ENCODE measurements around the gene KMO. TPM values are rescaled to one million over a fixed set of nuclear protein-coding genes. Genes with fewer than 3 reads are reported as not detected.

KMO gene
- total and polyA plus RNA-seq, 2 of the 13 experiments (the other 11 are each of a cell fraction or from before 2014, with no cell fraction given) = 0.01 TPM; not detected in 1

DNA sequence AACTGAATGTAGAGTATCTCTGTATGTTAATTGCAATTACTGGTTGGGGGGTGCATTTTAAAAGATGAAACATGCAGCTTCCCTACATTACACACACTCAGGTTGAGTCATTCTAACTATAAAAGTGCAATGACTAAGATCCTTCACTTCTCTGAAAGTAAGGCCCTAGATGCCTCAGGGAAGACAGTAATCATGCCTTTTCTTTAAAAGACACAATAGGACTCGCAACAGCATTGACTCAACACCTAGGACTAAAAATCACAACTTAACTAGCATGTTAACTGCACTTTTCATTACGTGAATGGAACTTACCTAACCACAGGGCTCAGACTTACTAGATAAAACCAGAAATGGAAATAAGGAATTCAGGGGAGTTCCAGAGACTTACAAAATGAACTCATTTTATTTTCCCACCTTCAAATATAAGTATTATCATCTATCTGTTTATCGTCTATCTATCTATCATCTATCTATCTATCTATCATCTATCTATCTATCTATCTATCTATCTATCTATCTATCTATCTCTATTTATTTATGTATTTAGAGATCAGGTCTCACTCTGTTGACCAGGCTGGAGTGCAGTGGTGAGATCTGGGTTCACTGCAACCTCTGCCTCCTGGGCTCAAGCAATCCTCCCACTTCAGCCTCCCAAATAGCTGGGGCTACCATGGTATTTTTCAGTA lies 60.2 kb downstream of the KMO start:
- intact Hi-C loops (cut with micrococcal nuclease; ENCODE audit: unreplicated experiment) = no loop called here
- no peak for ATAC-seq
- Histone ChIP-seq H3K27me3 (ENCODE audit: control insufficient read depth in 1 of 2, insufficient read depth in 2 of 2, low read length in 2 of 2) (no peaks in the 10 kb centered on the region), H3K27ac (ENCODE audit: extremely low read length, insufficient read depth, low read length) (no peak overlapping the region), H4K20me1 (ENCODE audit: insufficient read depth, low read length) (no peaks in the 10 kb centered on the region), H3K9me3 (ENCODE audit: low read length) (no peaks in the 10 kb centered on the region), H3K4me3 (replicated peaks in 1 of 3; ENCODE audit: insufficient read depth in 1 of 3, low read depth in 2 of 3, low read length in 3 of 3) (no peak overlapping the region), H2AFZ (ENCODE audit: low read length) (no peak overlapping the region), H3K4me2 (ENCODE audit: low read depth, low read length) (no peak overlapping the region), H3K9ac (ENCODE audit: insufficient read depth, low read depth, low read length) (no peak overlapping the region), H3K36me3 (replicated peaks in 1 of 2; ENCODE audit: control insufficient read depth in 1 of 2, insufficient read depth in 2 of 2, low read length in 2 of 2) (no peaks in the 10 kb centered on the region; a peak in 2 of 5 replicates), H3K79me2 (ENCODE audit: insufficient read depth, low read length) (no peaks in the 10 kb centered on the region), H3K4me1 (ENCODE audit: insufficient read depth, low read length) (no peaks in the 10 kb centered on the region)
- no peak for FAIRE-seq
- no TSS peak for BruUV-seq (replicated peaks)
- ChIA-PET POLR2A (no interaction called here), CTCF (ENCODE audit: low intra/inter-chr PET ratio, low total read pairs) (no interaction called here)
- no peak for DNase-seq (ENCODE audit: low spot score)
- WGBS (ENCODE audit: low lambda C conversion rate) = 90% methylated on average over 3 of the region's 3 CpGs
- in situ Hi-C loops (cut with HindIII; ENCODE audit: extremely low pct_ligation_motif_present, low pct_unique_long_range_greater_than_20kb) = no loop called here
- no peak for TF ChIP-seq POGZ (CRISPR knock-in tag; IDR thresholded peaks at IDR 0.05)
- no peak for TF ChIP-seq ZKSCAN5 (CRISPR knock-in tag; IDR thresholded peaks at IDR 0.05)
- TF ChIP-seq ARID3A (IDR thresholded peaks at IDR 0.05; ENCODE audit: low read depth, low read length) = no peak
- TF ChIP-seq, protein P1, sequence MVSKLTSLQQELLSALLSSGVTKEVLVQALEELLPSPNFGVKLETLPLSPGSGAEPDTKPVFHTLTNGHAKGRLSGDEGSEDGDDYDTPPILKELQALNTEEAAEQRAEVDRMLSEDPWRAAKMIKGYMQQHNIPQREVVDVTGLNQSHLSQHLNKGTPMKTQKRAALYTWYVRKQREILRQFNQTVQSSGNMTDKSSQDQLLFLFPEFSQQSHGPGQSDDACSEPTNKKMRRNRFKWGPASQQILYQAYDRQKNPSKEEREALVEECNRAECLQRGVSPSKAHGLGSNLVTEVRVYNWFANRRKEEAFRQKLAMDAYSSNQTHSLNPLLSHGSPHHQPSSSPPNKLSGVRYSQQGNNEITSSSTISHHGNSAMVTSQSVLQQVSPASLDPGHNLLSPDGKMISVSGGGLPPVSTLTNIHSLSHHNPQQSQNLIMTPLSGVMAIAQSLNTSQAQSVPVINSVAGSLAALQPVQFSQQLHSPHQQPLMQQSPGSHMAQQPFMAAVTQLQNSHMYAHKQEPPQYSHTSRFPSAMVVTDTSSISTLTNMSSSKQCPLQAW (CRISPR knock-in tag; IDR thresholded peaks at IDR 0.05) = no peak
- no peak for TF ChIP-seq USF2 (IDR thresholded peaks at IDR 0.05; ENCODE audit: low read depth, low read length)
- no peak for TF ChIP-seq USF2 (CRISPR knock-in tag; IDR thresholded peaks at IDR 0.05; ENCODE audit: borderline replicate concordance)
- no peak for TF ChIP-seq ZNF224 (CRISPR knock-in tag; IDR thresholded peaks at IDR 0.05)
- no peak for TF ChIP-seq ZNF776 (CRISPR knock-in tag; IDR thresholded peaks at IDR 0.05)
- TF ChIP-seq CHD2 (IDR thresholded peaks at IDR 0.05; ENCODE audit: low read depth, low read length) = no peak
- TF ChIP-seq RORA (CRISPR knock-in tag; IDR thresholded peaks at IDR 0.05) = no peak
- TF ChIP-seq ZBTB37 (CRISPR knock-in tag; IDR thresholded peaks at IDR 0.05) = no peak
- TF ChIP-seq ETV6 (CRISPR knock-in tag; conservative IDR thresholded peaks at IDR 0.05) = no peak
- TF ChIP-seq ZBTB49 (CRISPR knock-in tag; IDR thresholded peaks at IDR 0.05; ENCODE audit: borderline replicate concordance) = no peak
- TF ChIP-seq ZNF841 (CRISPR knock-in tag; IDR thresholded peaks at IDR 0.05; ENCODE audit: borderline replicate concordance) = no peak

Data from HepG2 (cell line).